Activated T-cell treated with anti-CD3 and anti-CD28 coated beads, Interleukin-2, amount 50 U/mL, for 1 hour (primary cell): ENCODE measurements around the gene STARD5.

Source experiments
- DNase-seq: peaks from one replicate; pipeline ENCODE4 v3.0.0-alpha.2; 2020

Gene STARD5

GRCh38 chr15:81288616-81289015, 35.3 kb downstream of the STARD5 start:
- DNase-seq = no peak

DNA sequence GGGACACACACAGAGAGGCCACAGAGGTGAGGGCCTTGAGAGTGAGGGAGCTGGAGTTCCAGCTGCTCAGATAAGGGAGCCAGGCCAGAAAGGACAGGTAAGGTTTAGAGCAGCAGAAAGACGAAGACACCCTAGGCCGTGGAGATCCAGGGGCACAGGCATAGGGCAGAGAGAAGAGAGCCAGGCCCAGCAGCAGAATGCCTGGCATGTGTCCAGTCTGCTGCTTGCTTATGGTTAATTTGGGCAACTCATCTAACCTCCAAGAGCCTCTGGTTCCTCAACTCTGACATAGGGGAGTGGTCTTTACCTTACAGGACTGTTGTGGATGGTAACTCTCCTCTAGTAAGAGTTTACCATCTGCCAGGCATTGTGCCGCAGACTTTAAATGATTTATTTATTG, 35.9 kb downstream of the STARD5 start:
- DNase-seq = no peak

DNA sequence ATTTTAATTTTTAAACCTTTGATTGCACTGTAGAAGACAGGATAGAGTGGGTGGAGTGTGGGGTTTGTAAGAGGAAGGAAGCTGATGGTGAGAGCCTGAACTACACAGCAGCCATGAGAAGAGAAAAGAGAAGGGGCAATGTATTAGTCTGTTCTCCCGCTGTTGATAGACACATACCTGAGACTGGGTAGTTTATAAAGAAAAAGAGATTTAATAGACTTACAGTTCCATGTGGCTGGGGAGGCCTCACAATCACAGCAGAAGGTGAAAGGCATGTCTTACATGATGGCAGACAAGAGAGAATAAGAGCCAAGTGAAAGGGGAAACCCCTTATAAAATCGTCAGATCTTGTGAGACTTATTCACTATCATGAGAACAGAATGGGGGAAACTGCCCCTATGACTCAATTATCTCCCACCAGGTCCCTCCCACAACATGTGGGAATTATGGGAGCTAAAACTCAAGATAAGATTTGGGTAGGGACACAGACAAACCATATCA, 37.3 kb downstream of the STARD5 start:
- DNase-seq = no peak

GRCh38 chr15:81285461-81285860, 38.5 kb downstream of the STARD5 start:
- DNase-seq = no peak

DNA sequence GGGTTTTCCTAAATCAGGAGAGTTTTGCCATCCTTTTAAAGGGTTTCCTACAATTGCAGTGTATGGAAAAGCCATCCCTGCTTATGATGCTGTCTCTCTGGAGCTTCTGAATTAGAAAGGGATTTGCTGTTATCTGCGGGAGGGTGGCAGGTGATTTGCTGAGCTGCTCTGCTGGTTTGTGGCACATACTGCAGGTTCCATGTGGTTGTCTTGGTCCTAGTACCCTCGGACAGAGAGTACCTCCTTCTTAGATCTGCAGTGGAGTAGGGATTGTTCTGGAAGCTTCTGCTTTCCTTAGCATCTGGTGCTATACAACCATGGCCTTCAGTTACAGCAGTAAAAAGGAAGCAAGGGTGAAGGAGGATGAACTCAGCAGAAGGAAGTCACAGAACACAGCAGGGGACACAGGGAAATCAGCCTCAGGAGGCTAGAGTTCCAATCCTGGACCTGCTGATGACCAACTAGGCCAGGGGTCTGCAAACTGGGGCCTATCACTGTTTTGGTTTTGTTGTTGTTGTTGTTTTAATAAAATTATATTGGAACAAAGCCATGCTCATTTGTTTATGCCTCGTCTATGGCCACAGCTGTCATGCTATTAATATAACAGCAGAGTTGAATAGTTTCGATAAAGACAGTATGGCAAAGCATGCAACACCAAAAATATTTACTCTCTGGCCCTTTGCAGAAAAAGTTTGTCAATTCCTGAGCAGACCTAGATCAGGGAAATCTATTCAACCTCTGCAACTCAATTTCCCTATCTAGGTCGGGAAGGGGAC, 39.5 kb downstream of the STARD5 start:
- DNase-seq = no peak

DNA sequence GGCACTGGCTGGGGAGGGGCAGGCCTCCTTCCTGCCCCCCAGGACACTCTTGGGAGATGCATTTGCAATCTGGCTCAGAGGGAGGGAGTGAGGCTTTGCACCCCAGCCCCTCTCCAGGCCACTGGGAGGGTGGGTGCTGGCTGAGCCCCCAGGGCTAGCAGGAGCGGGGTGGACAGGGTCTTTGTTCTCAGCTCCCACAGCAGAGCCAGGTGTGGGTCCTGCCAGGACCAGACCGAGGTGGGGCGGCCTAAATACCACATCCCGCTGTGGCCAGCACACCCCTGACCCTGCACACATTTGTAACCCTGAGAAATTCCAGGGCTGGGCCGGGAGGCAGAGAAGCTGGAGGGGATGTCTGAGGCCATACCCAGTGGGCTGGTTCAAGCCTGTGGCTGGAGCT, 41.0 kb downstream of the STARD5 start:
- DNase-seq = no peak

DNA sequence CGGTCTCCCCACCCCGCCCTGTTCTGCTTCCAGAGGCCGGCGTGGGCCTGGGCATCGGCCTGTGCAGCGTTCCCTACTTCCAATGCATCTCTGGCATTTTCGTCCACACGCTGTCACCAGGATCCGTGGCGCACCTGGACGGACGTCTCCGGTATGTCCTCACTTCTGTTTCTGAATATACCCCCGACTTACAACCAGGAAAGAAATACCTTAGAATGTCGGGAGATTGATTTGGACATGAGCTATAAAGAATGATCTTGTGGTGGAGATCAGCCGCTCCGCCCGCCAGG, 41.4 kb downstream of the STARD5 start:
- DNase-seq = no peak

DNA sequence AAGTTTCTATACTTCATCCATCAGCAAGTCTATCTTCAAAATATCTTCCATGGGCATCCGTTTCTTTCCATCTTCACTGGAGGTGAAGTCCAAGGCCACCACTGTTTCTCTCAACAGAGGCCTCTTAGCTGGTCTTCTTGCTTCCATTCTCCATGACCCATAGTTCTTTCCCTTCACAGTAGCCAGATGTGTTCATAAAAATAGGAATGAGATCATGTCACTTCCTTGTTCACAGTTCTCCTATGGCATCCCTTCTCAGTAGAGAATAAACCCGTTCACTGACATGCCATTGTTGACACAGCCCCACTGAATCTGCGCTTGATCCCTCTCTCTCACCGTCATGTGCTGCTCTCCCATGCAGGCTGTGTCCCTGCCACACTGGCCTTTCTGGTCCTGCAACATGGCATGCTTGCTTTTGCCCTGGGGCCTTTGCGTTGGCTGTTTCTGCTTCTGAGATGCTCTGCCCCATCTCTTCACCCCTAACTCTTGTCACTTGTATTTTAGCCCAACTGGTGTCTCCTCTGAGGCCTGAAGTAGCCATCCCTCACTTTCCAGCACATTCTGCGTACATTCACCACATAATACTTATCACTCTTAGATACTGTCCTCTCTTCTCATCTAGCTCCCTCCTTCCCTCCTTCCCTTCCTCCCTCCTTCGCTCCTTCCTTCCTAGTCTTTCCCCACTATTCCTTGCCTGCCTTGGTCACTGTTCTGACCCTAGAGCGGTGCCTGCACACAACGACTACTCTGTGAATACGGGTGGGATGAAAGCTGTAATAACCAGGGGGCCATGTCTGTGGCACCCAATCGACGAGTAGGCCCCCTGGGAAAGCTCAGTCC, 42.0 kb downstream of the STARD5 start:
- no peak for DNase-seq

DNA sequence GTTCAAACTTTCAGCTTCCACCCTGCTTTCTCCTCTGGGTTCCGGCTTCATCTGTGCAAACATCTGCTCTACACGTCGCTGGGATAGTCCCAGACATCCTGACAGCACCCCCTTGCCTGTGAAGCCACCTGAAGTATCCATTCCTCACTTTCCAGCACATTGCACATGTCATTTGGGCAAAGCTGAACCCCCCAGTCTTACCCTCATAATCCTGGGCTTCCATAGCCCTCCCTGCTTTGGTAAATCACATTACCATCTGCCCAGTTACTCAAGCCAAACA, 42.5 kb downstream of the STARD5 start:
- DNase-seq = no peak

- DNase-seq = no peak
Measured at GRCh38 chr15:81280696-81281455, 43.1 kb downstream of the STARD5 start.

GRCh38 chr15:81279621-81280485, 44.1 kb downstream of the STARD5 start:
- no peak for DNase-seq

GRCh38 chr15:81278306-81279029, 45.5 kb downstream of the STARD5 start:
- DNase-seq = no peak

- DNase-seq = no peak
Measured at GRCh38 chr15:81277851-81278250, 46.1 kb downstream of the STARD5 start.

DNA sequence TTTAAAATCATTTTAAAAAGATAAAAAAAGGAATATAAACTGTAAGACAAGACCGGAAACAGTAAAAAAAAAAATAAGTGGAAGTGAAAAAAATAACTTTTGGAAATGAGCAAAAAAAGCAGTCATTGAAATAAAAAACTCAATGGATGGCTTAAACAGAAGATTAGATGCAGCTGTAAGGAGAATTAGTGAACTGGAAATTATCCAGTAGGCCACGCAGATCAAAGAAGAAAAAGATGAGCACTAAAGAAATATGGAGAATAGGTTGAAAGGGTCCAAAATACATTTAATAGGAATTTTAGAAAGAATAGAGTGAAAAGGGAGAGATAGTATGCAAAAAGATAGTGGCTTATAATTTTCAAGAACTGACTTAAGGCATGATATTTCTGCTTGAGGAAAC, 47.0 kb downstream of the STARD5 start:
- DNase-seq = no peak

DNA sequence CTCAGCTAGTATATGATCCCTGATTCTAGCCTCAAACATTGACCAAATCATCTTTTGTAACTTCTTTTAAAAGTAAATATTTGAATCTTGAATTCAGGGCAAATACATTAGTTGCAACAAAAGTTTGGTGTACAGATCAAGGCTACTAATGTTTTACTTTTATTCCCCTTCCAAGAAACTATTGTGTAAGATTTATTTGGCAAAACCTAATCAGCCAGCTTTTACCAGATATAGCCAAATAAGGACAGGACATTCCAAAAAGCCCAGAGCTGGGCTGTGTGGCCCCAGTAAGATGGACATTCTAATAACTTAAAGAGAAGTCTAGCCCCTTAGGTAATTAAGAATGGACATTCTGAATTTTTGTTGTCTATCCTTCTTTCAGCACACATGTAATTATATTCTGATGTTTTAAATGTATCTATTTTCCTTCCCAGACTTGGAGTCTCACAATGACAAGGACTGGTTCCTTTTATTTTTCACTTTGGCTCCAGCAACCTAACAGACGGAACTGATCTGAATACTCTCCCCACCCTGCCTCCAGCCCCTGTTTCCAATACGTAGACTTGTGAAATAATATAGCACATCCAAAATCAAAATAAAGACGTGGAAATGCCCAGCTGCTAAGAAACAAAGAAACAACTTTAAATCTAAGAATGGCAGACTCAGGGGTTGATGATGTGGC, 48.1 kb downstream of the STARD5 start:
- DNase-seq = no peak

DNA sequence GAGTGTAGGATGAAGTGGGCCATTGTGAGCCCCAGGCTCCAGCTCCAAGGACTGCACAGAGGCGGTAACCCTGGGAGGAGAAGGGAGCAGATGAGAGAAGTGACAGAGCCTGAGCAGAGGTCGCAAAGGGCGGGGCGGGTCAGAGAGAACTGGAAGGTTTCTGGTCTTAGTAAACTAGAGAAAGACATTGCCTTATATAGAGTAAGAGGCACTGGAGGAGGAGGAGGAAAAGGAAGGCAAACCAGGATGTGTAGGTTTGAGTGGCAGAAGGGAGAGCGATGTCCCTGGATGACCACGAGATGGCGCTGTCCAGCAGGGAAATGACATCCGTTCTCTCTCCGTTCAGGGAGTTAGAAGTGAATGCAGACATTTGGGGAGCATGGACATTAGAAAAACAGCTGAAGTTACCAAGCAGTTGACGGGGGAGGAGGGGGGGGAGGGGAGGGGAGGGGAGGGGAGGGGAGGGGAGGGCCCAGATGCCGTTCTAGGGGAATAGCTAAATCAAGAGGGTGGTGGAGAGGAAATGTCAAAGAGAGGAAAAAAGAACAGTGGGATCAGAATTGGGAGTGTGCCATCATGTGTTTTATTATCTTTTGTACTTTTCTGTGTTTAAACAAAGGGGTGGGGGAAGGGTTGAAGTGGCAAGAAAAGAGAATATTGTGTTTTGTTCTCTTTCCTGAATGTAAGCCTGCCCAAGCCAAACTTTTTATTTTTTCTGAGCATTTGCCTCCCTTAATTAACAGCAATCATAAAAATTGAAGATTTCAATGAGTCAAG, 48.8 kb downstream of the STARD5 start:
- peak; percentile 78 for DNase-seq

- no peak for DNase-seq
Measured at GRCh38 chr15:81274255-81274654, 49.7 kb downstream of the STARD5 start.

DNA sequence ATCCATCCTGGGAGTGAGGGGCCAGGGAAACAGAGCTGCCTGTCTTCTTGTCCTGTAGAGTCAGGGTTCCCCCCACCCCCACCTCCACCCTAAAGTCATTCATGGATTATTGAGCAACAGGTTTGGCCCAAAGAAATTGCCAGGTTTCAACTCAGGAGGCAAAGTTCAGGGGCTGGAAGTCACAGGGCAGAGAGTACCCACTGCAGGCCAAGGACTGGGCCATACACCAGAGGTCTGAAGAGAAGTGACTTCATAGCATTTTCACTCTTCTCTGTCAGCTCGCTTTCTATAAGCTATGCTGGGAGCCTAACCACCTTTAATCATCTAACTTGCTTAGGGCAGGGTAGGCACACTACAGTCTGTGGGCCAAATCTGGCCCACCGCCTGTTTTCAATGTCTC, 50.1 kb downstream of the STARD5 start:
- DNase-seq = no peak

- DNase-seq = no peak
Measured at GRCh38 chr15:81273200-81273599, 50.7 kb downstream of the STARD5 start.

GRCh38 chr15:81271761-81272644, 51.9 kb downstream of the STARD5 start:
- no peak for DNase-seq
